ENCODE results near the gene IQGAP3.

IQGAP3 gene

GRCh38 chr1:156485984-156486383 lies 86.4 kb downstream of the IQGAP3 start:
- no peak for TF ChIP-seq CTCF (IDR thresholded peaks at IDR 0.05)
- H3K4me3 ChIP-seq (ENCODE audit: low read depth in 1 of 2, low read length in 1 of 2) = no peak overlapping the region
- H3K9me3 ChIP-seq = no peaks in the 10 kb centered on the region
- H3K36me3 ChIP-seq = peaks cover 55% of the 10 kb centered on the region
- H3K27me3 ChIP-seq = no peaks in the 10 kb centered on the region
- peak overlapping the region; percentile 6 for H3K27ac ChIP-seq
- peaks cover 11 to 24% of the 10 kb centered on the region in 2 experiments for H3K4me1 ChIP-seq (ENCODE audit: control insufficient read depth in 1 of 2, insufficient read depth in 1 of 2, low read depth in 1 of 2, low read length in 1 of 2)

- Histone ChIP-seq H3K9me3 (no peaks in the 10 kb centered on the region), H3K27ac (no peak overlapping the region), H3K36me3 (peaks cover 69% of the 10 kb centered on the region), H3K4me3 (ENCODE audit: low read depth in 1 of 2, low read length in 1 of 2) (no peak overlapping the region), H3K4me1 (ENCODE audit: control insufficient read depth in 1 of 2, insufficient read depth in 1 of 2, low read depth in 1 of 2, low read length in 1 of 2) (peaks cover under 1 to 12% of the 10 kb centered on the region in 2 experiments), H3K27me3 (no peaks in the 10 kb centered on the region)
- TF ChIP-seq CTCF (IDR thresholded peaks at IDR 0.05) = no peak
Observed at GRCh38 chr1:156484480-156485058, 87.8 kb downstream of the IQGAP3 start.

- peaks cover 0 to 4% of the 10 kb centered on the region in 2 experiments for H3K4me1 ChIP-seq (ENCODE audit: control insufficient read depth in 1 of 2, insufficient read depth in 1 of 2, low read depth in 1 of 2, low read length in 1 of 2)
- no peak overlapping the region for H3K27ac ChIP-seq
Observed at GRCh38 chr1:156483397-156483796, 89.0 kb downstream of the IQGAP3 start.

GRCh38 chr1:156482276-156482675 lies 90.1 kb downstream of the IQGAP3 start:
- H3K9me3 ChIP-seq = no peaks in the 10 kb centered on the region
- no peak overlapping the region for H3K27ac ChIP-seq
- TF ChIP-seq CTCF (IDR thresholded peaks at IDR 0.05) = no peak
- H3K4me1 ChIP-seq (ENCODE audit: control insufficient read depth in 1 of 2, insufficient read depth in 1 of 2, low read depth in 1 of 2, low read length in 1 of 2) = peaks cover 0 to 4% of the 10 kb centered on the region in 2 experiments
- H3K4me3 ChIP-seq (ENCODE audit: low read depth in 1 of 2, low read length in 1 of 2) = no peak overlapping the region
- H3K27me3 ChIP-seq = no peaks in the 10 kb centered on the region
- peaks cover 75% of the 10 kb centered on the region for H3K36me3 ChIP-seq

More at GRCh38 chr1:156483397-156483796, 89.0 kb downstream of the IQGAP3 start:
- no peak overlapping the region for H3K4me3 ChIP-seq (ENCODE audit: low read depth in 1 of 2, low read length in 1 of 2)
- H3K9me3 ChIP-seq = no peaks in the 10 kb centered on the region
- H3K36me3 ChIP-seq = peaks cover 73% of the 10 kb centered on the region
- no peak for TF ChIP-seq CTCF (IDR thresholded peaks at IDR 0.05)
- no peaks in the 10 kb centered on the region for H3K27me3 ChIP-seq

- Histone ChIP-seq H3K36me3 (peaks cover 83% of the 10 kb centered on the region), H3K4me1 (ENCODE audit: control insufficient read depth in 1 of 2, insufficient read depth in 1 of 2, low read depth in 1 of 2, low read length in 1 of 2) (peaks cover 0 to 4% of the 10 kb centered on the region in 2 experiments), H3K27ac (no peak overlapping the region), H3K4me3 (ENCODE audit: low read depth in 1 of 2, low read length in 1 of 2) (no peak overlapping the region), H3K9me3 (no peaks in the 10 kb centered on the region), H3K27me3 (no peaks in the 10 kb centered on the region)
- TF ChIP-seq CTCF (IDR thresholded peaks at IDR 0.05) = no peak
Observed at GRCh38 chr1:156481527-156481926, 90.8 kb downstream of the IQGAP3 start.
